MM.1S (cell line): ENCODE results near the gene PRSS38.

ENCODE experiments used
- CTCF ChIP-seq: fragments of 300-600 bp; sonication (generic); IDR thresholded peaks from 2 replicates; pipeline ENCODE4 v1.5.1; 2016; ENCODE audit warnings: antibody characterized with exemption, low read length, mixed read lengths
- EZH2 ChIP-seq: fragments of 300-600 bp; sonication (generic); optimal IDR thresholded peaks from 2 replicates; pipeline ENCODE3; 2017; ENCODE audit warnings: low read depth, mild to moderate bottlenecking, antibody characterized with exemption, low read length, mixed read lengths

- TF ChIP-seq CTCF (no peak), EZH2 (no peak)
Observed at GRCh38 chr1:227884370-227885134, 69.1 kb downstream of the PRSS38 start.
